GM19438 (cell line): ENCODE data around the gene RELA.

ENCODE experiments used
- ATAC-seq: cut with Tn5 transposase; IDR thresholded peaks from one replicate; pipeline ENCODE4 v1.9.1; 2021; ENCODE audit warnings: low read depth; ENCODE audit not compliant: unreplicated experiment

The RELA gene

GRCh38 chr11:65634905-65635731 is 27.6 kb downstream of the RELA start:
- ATAC-seq: no peak

- no peak for ATAC-seq
Measured at GRCh38 chr11:65634440-65634839, 28.3 kb downstream of the RELA start.

GRCh38 chr11:65634109-65634436 is 28.6 kb downstream of the RELA start:
- ATAC-seq: no peak

GRCh38 chr11:65633390-65634108 is 29.2 kb downstream of the RELA start:
- ATAC-seq: no peak

GRCh38 chr11:65630215-65630614 is 32.5 kb downstream of the RELA start:
- ATAC-seq: no peak

GRCh38 chr11:65629579-65629978 is 33.1 kb downstream of the RELA start:
- no peak for ATAC-seq

GRCh38 chr11:65627202-65627601 is 35.5 kb downstream of the RELA start:
- ATAC-seq: no peak

GRCh38 chr11:65625628-65626342 is 36.9 kb downstream of the RELA start:
- ATAC-seq: no peak

GRCh38 chr11:65624931-65625627 is 37.6 kb downstream of the RELA start:
- no peak for ATAC-seq

- no peak for ATAC-seq
Measured at GRCh38 chr11:65623852-65624616, 38.7 kb downstream of the RELA start.

GRCh38 chr11:65623177-65623576 is 39.5 kb downstream of the RELA start:
- ATAC-seq: no peak

GRCh38 chr11:65622011-65622410 is 40.7 kb downstream of the RELA start:
- no peak for ATAC-seq

- ATAC-seq: no peak
Measured at GRCh38 chr11:65621460-65621859, 41.3 kb downstream of the RELA start.

GRCh38 chr11:65620666-65621065 is 42.0 kb downstream of the RELA start:
- no peak for ATAC-seq

GRCh38 chr11:65619281-65619928 is 43.3 kb downstream of the RELA start:
- no peak for ATAC-seq

- ATAC-seq: no peak
Measured at GRCh38 chr11:65618763-65619162, 44.0 kb downstream of the RELA start.

- ATAC-seq: no peak
Measured at GRCh38 chr11:65617990-65618751, 44.5 kb downstream of the RELA start.

GRCh38 chr11:65617136-65617850 is 45.4 kb downstream of the RELA start:
- ATAC-seq: no peak
